Measurements from ENCODE around the gene RAC3.

RAC3 gene

DNA sequence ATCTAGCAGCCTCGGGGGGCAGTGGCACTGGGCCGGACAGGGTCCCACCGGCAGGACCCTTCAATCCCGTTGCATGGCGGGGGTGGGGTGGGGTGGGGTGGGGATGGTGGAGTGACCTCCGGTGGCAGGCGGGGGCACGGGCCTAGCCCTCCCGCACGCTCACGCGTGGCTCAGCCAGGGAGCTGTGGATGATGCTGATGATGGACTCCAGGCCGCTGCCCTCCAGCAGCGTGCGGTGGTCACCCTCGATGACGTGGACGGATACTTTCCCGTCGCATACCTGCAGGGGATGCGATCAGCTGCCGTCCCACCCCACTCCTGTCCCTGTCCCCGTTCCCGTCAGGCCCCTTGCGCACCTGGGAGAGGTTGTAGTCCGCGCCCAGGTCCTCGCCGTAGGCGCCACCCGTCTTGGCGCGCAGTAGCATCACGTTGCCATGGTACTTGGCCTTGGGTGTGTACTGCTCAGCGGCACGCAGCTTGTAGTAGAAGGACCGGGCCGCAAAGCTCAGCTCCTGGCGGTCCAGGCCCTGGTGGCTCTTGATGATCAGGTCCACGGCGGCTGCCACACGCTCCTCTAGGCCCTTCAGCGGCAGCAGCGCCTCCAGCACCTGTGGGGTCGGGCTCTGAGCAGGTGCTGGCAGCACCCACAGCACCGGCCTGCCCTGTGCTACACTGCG, 47.7 kb downstream of the RAC3 start:
- H3K36me3 ChIP-seq (ENCODE audit: control insufficient read depth, insufficient read depth, low read length) = peaks cover 47% of the 10 kb centered on the region
- no peaks in the 10 kb centered on the region for H3K27me3 ChIP-seq (replicated peaks; ENCODE audit: control insufficient read depth, insufficient read depth, low read length)
- TF ChIP-seq, protein P1, sequence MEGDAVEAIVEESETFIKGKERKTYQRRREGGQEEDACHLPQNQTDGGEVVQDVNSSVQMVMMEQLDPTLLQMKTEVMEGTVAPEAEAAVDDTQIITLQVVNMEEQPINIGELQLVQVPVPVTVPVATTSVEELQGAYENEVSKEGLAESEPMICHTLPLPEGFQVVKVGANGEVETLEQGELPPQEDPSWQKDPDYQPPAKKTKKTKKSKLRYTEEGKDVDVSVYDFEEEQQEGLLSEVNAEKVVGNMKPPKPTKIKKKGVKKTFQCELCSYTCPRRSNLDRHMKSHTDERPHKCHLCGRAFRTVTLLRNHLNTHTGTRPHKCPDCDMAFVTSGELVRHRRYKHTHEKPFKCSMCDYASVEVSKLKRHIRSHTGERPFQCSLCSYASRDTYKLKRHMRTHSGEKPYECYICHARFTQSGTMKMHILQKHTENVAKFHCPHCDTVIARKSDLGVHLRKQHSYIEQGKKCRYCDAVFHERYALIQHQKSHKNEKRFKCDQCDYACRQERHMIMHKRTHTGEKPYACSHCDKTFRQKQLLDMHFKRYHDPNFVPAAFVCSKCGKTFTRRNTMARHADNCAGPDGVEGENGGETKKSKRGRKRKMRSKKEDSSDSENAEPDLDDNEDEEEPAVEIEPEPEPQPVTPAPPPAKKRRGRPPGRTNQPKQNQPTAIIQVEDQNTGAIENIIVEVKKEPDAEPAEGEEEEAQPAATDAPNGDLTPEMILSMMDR (IDR thresholded peaks at IDR 0.05; ENCODE audit: insufficient read depth, low read length, poor library complexity, severe bottlenecking) = no peak
- no peak for DNase-seq (ENCODE audit: extremely low read depth, insufficient read length)
- no peak overlapping the region for H3K4me3 ChIP-seq (replicated peaks; ENCODE audit: low read depth, low read length)

DNA sequence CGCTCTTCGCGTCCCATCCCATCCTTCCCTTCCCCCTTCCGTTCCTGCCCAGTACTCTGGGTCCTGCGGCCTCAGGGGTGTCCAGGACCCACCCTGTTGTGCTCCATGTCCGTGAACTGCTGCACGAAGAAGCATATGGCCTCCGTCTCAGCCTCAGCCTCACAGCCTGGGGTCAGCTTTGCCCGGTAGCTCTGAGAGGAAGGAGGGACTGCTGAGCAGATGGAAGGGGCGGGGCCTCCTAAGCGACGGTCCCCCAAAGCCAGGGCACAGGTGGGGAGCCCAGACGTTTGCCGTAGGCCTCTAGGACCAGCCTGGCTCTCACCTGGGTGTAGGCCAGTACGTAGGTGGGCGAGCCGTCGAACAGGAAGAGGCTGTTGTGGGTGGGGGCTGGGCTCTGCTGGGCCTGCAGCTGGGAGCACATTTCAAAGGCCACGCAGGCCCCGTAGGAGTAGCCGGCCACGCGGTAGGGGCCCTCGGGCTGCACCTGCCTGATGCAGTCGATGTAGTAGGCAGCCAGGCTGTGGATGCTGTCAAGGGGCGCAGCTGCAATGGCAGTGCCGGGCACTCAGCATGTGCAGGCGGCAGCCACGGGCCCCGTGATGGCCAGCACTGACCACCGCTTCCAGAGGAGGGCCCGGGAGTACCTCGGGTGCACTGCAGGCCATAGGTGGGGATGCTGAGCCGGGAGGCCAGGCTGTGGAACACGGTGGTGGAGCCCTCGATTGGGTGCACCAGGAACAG, 48.7 kb downstream of the RAC3 start:
- peaks cover 52% of the 10 kb centered on the region for H3K36me3 ChIP-seq (ENCODE audit: control insufficient read depth, insufficient read depth, low read length)
- DNase-seq (ENCODE audit: extremely low read depth, insufficient read length) = no peak
- H3K4me3 ChIP-seq (replicated peaks; ENCODE audit: low read depth, low read length) = no peak overlapping the region
- TF ChIP-seq, protein P1 (IDR thresholded peaks at IDR 0.05; ENCODE audit: insufficient read depth, low read length, poor library complexity, severe bottlenecking) = no peak
- no peaks in the 10 kb centered on the region for H3K27me3 ChIP-seq (replicated peaks; ENCODE audit: control insufficient read depth, insufficient read depth, low read length)

DNA sequence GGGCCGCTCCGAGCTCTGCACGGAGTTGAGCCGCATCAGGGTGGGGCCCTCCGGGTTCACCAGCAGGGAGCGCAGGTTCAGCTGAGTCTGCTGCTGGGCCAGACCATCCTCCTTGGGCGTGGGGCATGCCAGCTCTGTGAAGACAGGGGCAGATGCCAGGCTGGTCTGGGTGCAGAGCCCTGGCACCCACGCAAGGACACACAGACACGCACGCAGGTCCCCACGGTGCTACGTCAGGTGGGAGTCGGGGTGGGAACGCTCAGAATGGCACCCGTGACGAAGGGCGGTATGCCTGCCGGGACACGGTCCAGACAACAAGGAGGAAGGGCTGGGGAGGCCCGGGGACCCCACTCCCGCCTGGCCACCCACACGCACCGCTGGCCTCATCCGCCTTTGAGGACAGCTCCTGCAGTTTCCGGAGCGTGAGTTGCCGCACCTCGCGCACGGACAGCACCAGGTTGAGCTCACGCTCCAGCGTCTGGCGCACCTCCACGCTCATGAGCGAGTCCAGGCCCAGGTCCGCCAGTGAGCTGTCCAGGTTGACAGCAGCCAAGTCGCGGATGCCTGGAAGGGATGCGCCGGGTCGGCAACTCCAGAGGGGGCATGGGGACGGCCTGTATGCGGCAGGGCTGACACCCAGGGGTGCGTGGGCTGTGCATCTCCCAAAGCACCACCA, 49.4 kb downstream of the RAC3 start:
- TF ChIP-seq, protein P1 (IDR thresholded peaks at IDR 0.05; ENCODE audit: insufficient read depth, low read length, poor library complexity, severe bottlenecking) = no peak
- Histone ChIP-seq H3K27me3 (replicated peaks; ENCODE audit: control insufficient read depth, insufficient read depth, low read length) (no peaks in the 10 kb centered on the region), H3K36me3 (ENCODE audit: control insufficient read depth, insufficient read depth, low read length) (peaks cover 55% of the 10 kb centered on the region), H3K4me3 (replicated peaks; ENCODE audit: low read depth, low read length) (no peak overlapping the region)
- DNase-seq (ENCODE audit: extremely low read depth, insufficient read length) = no peak

DNA sequence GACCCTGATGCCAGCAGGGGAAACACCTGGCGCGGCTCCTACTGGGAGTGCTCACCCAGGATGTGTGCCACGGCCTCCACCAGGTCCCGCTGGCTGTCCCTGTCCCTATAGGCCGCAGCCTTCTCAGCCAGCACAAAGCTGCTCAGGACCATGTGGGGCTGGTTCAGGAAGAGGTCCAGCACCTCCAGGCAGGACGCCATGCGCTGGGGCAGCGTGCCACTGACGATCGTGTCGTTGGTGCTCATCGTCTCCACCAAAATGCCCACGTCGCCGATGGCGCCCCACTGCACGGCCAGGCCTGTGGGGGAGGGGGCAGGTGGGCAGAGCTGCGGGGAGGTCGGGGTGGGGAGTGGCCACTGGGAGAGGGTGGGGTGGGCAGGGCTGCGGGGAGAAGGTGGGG, 50.1 kb downstream of the RAC3 start:
- no peaks in the 10 kb centered on the region for H3K27me3 ChIP-seq (replicated peaks; ENCODE audit: control insufficient read depth, insufficient read depth, low read length)
- DNase-seq (ENCODE audit: extremely low read depth, insufficient read length) = no peak

DNA sequence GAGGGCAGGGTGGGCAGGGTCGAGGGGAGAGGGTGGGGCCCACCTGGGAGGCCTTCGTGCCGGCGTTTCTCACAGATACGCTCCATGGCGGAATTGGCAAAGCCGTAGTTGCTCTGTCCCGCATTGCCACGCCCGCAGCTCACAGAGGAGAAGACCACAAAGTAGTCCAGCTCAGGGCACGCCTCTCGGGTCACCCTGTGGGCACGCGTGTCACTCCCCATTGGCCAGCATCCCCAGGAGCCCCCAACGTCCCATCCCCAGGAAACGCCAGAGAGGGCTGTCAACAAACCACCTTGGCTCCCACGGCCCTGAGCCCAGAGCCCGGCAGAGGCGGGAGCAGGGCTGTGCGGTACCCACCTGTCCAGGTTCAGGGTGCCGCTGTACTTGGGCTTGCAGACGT, 50.5 kb downstream of the RAC3 start:
- TF ChIP-seq, protein P1 (IDR thresholded peaks at IDR 0.05; ENCODE audit: insufficient read depth, low read length, poor library complexity, severe bottlenecking) = no peak
- Histone ChIP-seq H3K27me3 (replicated peaks; ENCODE audit: control insufficient read depth, insufficient read depth, low read length) (no peaks in the 10 kb centered on the region), H3K4me3 (replicated peaks; ENCODE audit: low read depth, low read length) (no peak overlapping the region), H3K36me3 (ENCODE audit: control insufficient read depth, insufficient read depth, low read length) (peaks cover 61% of the 10 kb centered on the region)
- no peak for DNase-seq (ENCODE audit: extremely low read depth, insufficient read length)

More for the DNA sequence above, 50.1 kb downstream of the RAC3 start:
- Histone ChIP-seq H3K4me3 (replicated peaks; ENCODE audit: low read depth, low read length) (no peak overlapping the region), H3K36me3 (ENCODE audit: control insufficient read depth, insufficient read depth, low read length) (peaks cover 61% of the 10 kb centered on the region)
- TF ChIP-seq, protein P1 (IDR thresholded peaks at IDR 0.05; ENCODE audit: insufficient read depth, low read length, poor library complexity, severe bottlenecking) = no peak

Data from GM06990 (cell line).